HG03342 (cell line): ENCODE measurements around the gene BCKDHA.
"Not testable (repeated sequence)": the region's sequence is repeated elsewhere in the genome, so short reads cannot be mapped to it uniquely, and the experiment has no call there.

Experiments used
- ATAC-seq: cut with Tn5 transposase; IDR thresholded peaks from one replicate; pipeline ENCODE4 v1.9.1; 2021; ENCODE audit warnings: mild to moderate bottlenecking, moderate library complexity; ENCODE audit not compliant: unreplicated experiment

BCKDHA gene

GRCh38 chr19:41401483-41401882, 3.9 kb downstream of the BCKDHA start:
- ATAC-seq: no peak

GRCh38 chr19:41402010-41402409, 4.4 kb downstream of the BCKDHA start:
- no peak for ATAC-seq

GRCh38 chr19:41403181-41403970, 5.8 kb downstream of the BCKDHA start:
- no peak for ATAC-seq

- no peak for ATAC-seq
Observed at GRCh38 chr19:41405776-41406175, 8.2 kb downstream of the BCKDHA start.

- no peak for ATAC-seq
Observed at GRCh38 chr19:41407271-41407670, 9.7 kb downstream of the BCKDHA start.

- no peak for ATAC-seq
Observed at GRCh38 chr19:41408256-41408655, 10.6 kb downstream of the BCKDHA start.

- ATAC-seq: not testable (repeated sequence)
Observed at GRCh38 chr19:41408846-41409245, 11.2 kb downstream of the BCKDHA start.

- no peak for ATAC-seq
Observed at GRCh38 chr19:41409288-41409687, 11.7 kb downstream of the BCKDHA start.

- no peak for ATAC-seq
Observed at GRCh38 chr19:41410336-41411054, 12.9 kb downstream of the BCKDHA start.

GRCh38 chr19:41411100-41411967, 13.7 kb downstream of the BCKDHA start:
- ATAC-seq: no peak

GRCh38 chr19:41411968-41412265, 14.3 kb downstream of the BCKDHA start:
- ATAC-seq: no peak

- ATAC-seq: no peak
Observed at GRCh38 chr19:41412953-41413352, 15.3 kb downstream of the BCKDHA start.

GRCh38 chr19:41413947-41414346, 16.3 kb downstream of the BCKDHA start:
- no peak for ATAC-seq

- ATAC-seq: no peak
Observed at GRCh38 chr19:41414461-41414860, 16.8 kb downstream of the BCKDHA start.

- ATAC-seq: no peak
Observed at GRCh38 chr19:41415154-41415571, 17.5 kb downstream of the BCKDHA start.

- no peak for ATAC-seq
Observed at GRCh38 chr19:41416194-41416674, 18.6 kb downstream of the BCKDHA start.

GRCh38 chr19:41420101-41420880, 22.7 kb downstream of the BCKDHA start:
- ATAC-seq: no peak

GRCh38 chr19:41421314-41421713, 23.7 kb downstream of the BCKDHA start:
- ATAC-seq: no peak

GRCh38 chr19:41421973-41422372, 24.4 kb downstream of the BCKDHA start:
- no peak for ATAC-seq

GRCh38 chr19:41422456-41422855, 24.8 kb downstream of the BCKDHA start:
- no peak for ATAC-seq

- ATAC-seq: no peak
Observed at GRCh38 chr19:41422955-41423354, 25.3 kb downstream of the BCKDHA start.
